Parathyroid adenoma (tissue), 2 donors: Measurements from ENCODE around the gene IGSF10.

Source experiments
- H2AFZ ChIP-seq: fragments of 300-600 bp; sonication (generic); one replicate; pipeline ENCODE4 v1.7.0; 2017; ENCODE audit warnings: antibody characterized with exemption, mild to moderate bottlenecking
- H3K27ac ChIP-seq: fragments of 300-600 bp; sonication (generic); one replicate; pipeline ENCODE4 v1.7.0; 2017
- H3K27me3 ChIP-seq: fragments of 300-600 bp; sonication (generic); one replicate; pipeline ENCODE4 v1.7.0; 2017; ENCODE audit warnings: low read length; ENCODE audit not compliant: control insufficient read depth, insufficient read depth
- H3K36me3 ChIP-seq: fragments of 300-600 bp; sonication (generic); one replicate; pipeline ENCODE4 v1.7.0; 2017; ENCODE audit warnings: low read length; ENCODE audit not compliant: control insufficient read depth, insufficient read depth
- H3K4me1 ChIP-seq: fragments of 300-600 bp; sonication (generic); one replicate; pipeline ENCODE4 v1.7.0; 2017; ENCODE audit warnings: control low read depth
- H3K4me2 ChIP-seq: fragments of 300-600 bp; sonication (generic); one replicate; pipeline ENCODE4 v1.7.0; 2017; ENCODE audit warnings: low read length
- H3K4me3 ChIP-seq: fragments of 300-600 bp; sonication (generic); one replicate; pipeline ENCODE4 v1.7.0; 2017; ENCODE audit warnings: low read depth, low read length
- H3K79me2 ChIP-seq: fragments of 300-600 bp; sonication (generic); one replicate; pipeline ENCODE4 v1.7.0; 2017; ENCODE audit warnings: control low read depth
- H3K9ac ChIP-seq: fragments of 300-600 bp; sonication (generic); one replicate; pipeline ENCODE4 v1.7.0; 2017; ENCODE audit warnings: mild to moderate bottlenecking
- H3K9me3 ChIP-seq: fragments of 300-600 bp; sonication (generic); one replicate; pipeline ENCODE4 v1.7.0; 2017; ENCODE audit warnings: low read length; ENCODE audit not compliant: control insufficient read depth
- TF ChIP-seq, protein P1 (sequence below): fragments of 300-600 bp; sonication (generic); IDR thresholded peaks from one replicate; pipeline ENCODE4 v1.7.0; 2017; ENCODE audit warnings: antibody characterized with exemption, mild to moderate bottlenecking
- donor health status: primary hyperparathyroidism.

The IGSF10 gene

DNA sequence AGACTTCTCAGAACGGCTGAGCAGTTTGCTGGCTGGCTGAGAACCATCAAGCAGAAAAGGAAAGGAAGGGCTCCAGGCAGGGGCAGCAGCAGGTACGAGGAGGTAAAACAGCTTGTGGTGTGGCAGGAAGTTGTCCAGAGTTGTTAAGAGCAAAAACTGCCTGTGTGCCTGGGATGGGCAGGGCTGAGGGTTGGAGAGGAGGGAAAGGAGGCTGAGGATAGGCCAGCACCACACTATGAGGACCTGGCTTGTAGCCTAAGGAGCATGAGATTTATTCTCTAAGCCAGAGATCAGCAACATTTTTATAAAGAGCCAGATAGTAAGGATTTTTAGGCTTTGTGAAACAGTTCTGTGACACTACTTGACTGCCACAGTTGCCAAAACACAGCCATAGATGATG lies 8.0 kb downstream of the IGSF10 start:
- Histone ChIP-seq H3K4me1 (no peaks in the 10 kb centered on the region), H3K4me3 (no peak overlapping the region), H3K4me2 (no peak overlapping the region), H3K9ac (no peak overlapping the region), H3K27me3 (no peaks in the 10 kb centered on the region), H3K36me3 (no peaks in the 10 kb centered on the region), H3K9me3 (no peaks in the 10 kb centered on the region), H2AFZ (no peak overlapping the region), H3K27ac (no peak overlapping the region), H3K79me2 (no peaks in the 10 kb centered on the region)
- TF ChIP-seq, protein P1, sequence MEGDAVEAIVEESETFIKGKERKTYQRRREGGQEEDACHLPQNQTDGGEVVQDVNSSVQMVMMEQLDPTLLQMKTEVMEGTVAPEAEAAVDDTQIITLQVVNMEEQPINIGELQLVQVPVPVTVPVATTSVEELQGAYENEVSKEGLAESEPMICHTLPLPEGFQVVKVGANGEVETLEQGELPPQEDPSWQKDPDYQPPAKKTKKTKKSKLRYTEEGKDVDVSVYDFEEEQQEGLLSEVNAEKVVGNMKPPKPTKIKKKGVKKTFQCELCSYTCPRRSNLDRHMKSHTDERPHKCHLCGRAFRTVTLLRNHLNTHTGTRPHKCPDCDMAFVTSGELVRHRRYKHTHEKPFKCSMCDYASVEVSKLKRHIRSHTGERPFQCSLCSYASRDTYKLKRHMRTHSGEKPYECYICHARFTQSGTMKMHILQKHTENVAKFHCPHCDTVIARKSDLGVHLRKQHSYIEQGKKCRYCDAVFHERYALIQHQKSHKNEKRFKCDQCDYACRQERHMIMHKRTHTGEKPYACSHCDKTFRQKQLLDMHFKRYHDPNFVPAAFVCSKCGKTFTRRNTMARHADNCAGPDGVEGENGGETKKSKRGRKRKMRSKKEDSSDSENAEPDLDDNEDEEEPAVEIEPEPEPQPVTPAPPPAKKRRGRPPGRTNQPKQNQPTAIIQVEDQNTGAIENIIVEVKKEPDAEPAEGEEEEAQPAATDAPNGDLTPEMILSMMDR, result no peak

DNA sequence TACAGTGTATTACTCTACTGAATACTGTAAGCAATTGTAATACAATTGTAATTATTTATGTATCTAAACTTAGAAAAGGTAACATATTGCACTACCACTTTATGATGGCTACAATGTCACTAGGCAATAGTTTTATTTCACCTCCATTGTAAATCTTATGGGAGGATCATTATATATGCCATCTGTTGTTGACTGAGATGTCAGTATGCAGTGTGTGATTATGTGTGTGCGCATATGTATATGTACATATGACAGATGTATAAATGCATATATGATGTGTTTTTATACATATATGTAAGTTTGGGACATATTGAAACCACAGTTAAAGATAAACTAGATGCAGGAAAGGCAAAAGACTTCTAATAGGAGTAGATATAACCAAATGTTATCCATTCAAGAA lies 8.5 kb downstream of the IGSF10 start:
- no peak overlapping the region for H3K4me2 ChIP-seq
- H3K4me1 ChIP-seq, result no peaks in the 10 kb centered on the region
- H3K4me3 ChIP-seq, result no peak overlapping the region
- no peak overlapping the region for H2AFZ ChIP-seq
- TF ChIP-seq, protein P1, result no peak
- no peak overlapping the region for H3K9ac ChIP-seq
- no peak overlapping the region for H3K27ac ChIP-seq
- no peaks in the 10 kb centered on the region for H3K36me3 ChIP-seq
- H3K9me3 ChIP-seq, result no peaks in the 10 kb centered on the region
- H3K79me2 ChIP-seq, result no peaks in the 10 kb centered on the region
- H3K27me3 ChIP-seq, result no peaks in the 10 kb centered on the region

DNA sequence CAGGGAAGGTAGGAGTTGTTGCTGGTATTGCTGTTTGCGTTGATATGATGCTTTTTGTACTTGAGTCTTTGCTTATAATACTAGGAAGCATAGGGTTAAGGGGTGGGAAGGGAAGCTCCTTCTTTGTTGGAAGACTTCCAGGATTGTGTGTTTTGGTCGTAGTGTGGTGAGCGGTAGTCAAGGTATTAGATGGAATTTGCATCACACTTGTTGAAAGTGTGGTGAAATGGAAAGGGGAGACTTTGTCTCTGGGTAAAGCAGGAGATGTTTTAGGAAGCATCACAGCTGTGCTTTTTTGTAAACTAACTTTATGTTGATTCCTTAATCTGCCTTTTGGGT lies 14.9 kb downstream of the IGSF10 start:
- Histone ChIP-seq H3K79me2 (no peaks in the 10 kb centered on the region), H3K27me3 (no peaks in the 10 kb centered on the region), H3K4me3 (no peak overlapping the region), H3K36me3 (no peaks in the 10 kb centered on the region), H3K4me1 (no peaks in the 10 kb centered on the region), H3K9me3 (no peaks in the 10 kb centered on the region), H3K4me2 (no peak overlapping the region), H2AFZ (no peak overlapping the region), H3K27ac (no peak overlapping the region), H3K9ac (no peak overlapping the region)
- TF ChIP-seq, protein P1, result no peak

DNA sequence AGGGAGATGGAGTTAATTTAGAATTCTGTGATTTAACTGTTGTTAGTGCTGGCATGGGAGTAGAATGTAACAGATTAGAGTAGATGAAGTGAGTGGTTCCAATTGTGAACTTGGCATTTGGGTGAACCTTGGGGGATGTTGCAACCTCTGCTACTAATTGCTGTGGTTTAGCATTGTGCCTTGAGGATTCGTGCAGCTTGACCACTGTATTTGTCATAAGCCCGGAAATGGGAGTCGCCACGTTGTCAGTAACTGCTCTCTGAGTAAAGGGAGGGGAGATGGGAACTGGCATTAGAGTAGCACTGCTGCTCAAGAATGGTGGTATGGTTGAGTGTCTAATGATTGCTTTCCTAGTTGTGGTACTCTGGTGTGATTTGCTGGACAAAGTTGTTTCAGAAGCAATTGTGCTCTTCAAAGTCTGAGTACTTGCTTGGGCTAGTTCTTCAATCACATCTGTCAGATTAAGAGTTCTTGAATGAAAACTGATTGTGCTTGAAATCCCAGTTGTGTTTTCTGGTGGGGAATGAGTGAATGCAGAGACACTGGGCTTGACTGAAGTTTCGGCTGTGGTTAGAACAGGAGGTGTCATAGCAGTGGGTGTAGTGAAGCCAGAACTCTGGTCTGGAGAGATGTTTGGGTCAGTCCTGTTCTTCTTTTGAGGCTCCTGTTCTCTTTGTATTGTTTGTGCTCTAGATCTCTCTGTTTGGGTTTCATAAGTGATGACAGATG lies 15.4 kb downstream of the IGSF10 start:
- no peaks in the 10 kb centered on the region for H3K36me3 ChIP-seq
- no peaks in the 10 kb centered on the region for H3K27me3 ChIP-seq
- H3K27ac ChIP-seq, result no peak overlapping the region
- no peak overlapping the region for H3K4me3 ChIP-seq
- no peak overlapping the region for H2AFZ ChIP-seq
- H3K4me2 ChIP-seq, result no peak overlapping the region
- TF ChIP-seq, protein P1, result no peak
- H3K79me2 ChIP-seq, result no peaks in the 10 kb centered on the region
- H3K9ac ChIP-seq, result no peak overlapping the region
- no peaks in the 10 kb centered on the region for H3K9me3 ChIP-seq
- H3K4me1 ChIP-seq, result no peaks in the 10 kb centered on the region

DNA sequence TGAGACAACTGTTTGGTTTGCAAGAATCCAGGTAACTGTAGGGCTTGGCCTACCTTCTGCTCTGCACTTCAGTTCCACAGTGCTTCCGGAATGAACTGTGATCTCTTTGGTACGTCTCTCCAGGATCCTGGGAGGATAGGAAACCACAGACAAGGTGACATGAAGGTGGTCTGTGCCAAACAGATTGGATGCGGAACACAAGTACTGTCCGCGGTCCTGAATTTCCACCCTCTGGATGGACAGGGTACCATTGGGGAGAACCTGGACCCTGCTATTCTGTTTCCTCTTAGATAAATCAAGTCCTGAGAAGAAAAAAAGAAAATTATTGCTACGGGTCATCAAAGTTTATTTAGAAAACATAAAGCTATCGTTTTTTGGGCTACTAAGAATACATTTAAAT lies 17.3 kb downstream of the IGSF10 start:
- Histone ChIP-seq H3K27me3 (no peaks in the 10 kb centered on the region), H3K9me3 (no peaks in the 10 kb centered on the region)
- TF ChIP-seq, protein P1, result no peak

More for the DNA sequence above, 17.3 kb downstream of the IGSF10 start:
- H2AFZ ChIP-seq, result no peak overlapping the region
- no peak overlapping the region for H3K4me2 ChIP-seq
- no peaks in the 10 kb centered on the region for H3K4me1 ChIP-seq
- no peaks in the 10 kb centered on the region for H3K79me2 ChIP-seq
- H3K4me3 ChIP-seq, result no peak overlapping the region
- H3K27ac ChIP-seq, result no peak overlapping the region
- no peaks in the 10 kb centered on the region for H3K36me3 ChIP-seq
- no peak overlapping the region for H3K9ac ChIP-seq
